Measurements from ENCODE around the gene PDIA4. TPM values are rescaled to one million over a fixed set of nuclear protein-coding genes. Genes with fewer than 3 reads are reported as not detected.

Gene PDIA4
- total RNA-seq, 1 experiment from 2014 or later, result 281 TPM

- ChIA-PET CTCF (interaction anchor here (0.6 to 1.8 kb wide), 2 partner anchors 24 to 172 kb away, joined by 5 to 7 read pairs; no protein-coding TSS in a partner anchor), POLR2A (no interaction called here)
- no peak for DNase-seq (ENCODE audit: low read depth, low spot score)
- Histone ChIP-seq H3K4me1 (ENCODE audit: control insufficient read depth, insufficient read depth, low read length) (peaks cover 10% of the 10 kb centered on the region), H3K27ac (ENCODE audit: low read length) (peak overlapping the region; percentile 87), H3K4me3 (ENCODE audit: low read depth in 2 of 2, low read length in 2 of 2) (peak overlapping the region; percentile 73 to 75), H3K36me3 (ENCODE audit: control insufficient read depth, insufficient read depth, low read length) (no peaks in the 10 kb centered on the region), H3K27me3 (ENCODE audit: control insufficient read depth, insufficient read depth, low read length) (no peaks in the 10 kb centered on the region), H3K9me3 (ENCODE audit: control insufficient read depth, insufficient read depth, low read depth, low read length) (no peaks in the 10 kb centered on the region)
- TF ChIP-seq TCF7L2 (IDR thresholded peaks at IDR 0.05; ENCODE audit: low read depth, low read length) (no peak), CTCF (IDR thresholded peaks at IDR 0.05) (no peak), SIN3A (IDR thresholded peaks at IDR 0.05; ENCODE audit: borderline replicate concordance, insufficient read depth, low read depth, low read length) (no peak), POLR2AphosphoS5 (IDR thresholded peaks at IDR 0.05; ENCODE audit: low read depth, low read length) (no peak), REST (IDR thresholded peaks at IDR 0.05; ENCODE audit: insufficient read depth in 1 of 2, low read depth in 2 of 2, low read length in 1 of 2) (no peak)
- in situ Hi-C loops (cut with HindIII; ENCODE audit: low pct_unique_long_range_greater_than_20kb, low sequenced_read_pairs), result no loop called here
- intact Hi-C loops (cut with micrococcal nuclease; ENCODE audit: unreplicated experiment), result loop anchor here (5.0 kb wide), 1 partner anchor 697 kb away; no protein-coding TSS in a partner anchor
- ATAC-seq, result no peak
- BruUV-seq (replicated peaks), result no TSS peak
These were observed 63.6 kb downstream of the PDIA4 start for GRCh38 chr7:148964483-148965267.

DNA sequence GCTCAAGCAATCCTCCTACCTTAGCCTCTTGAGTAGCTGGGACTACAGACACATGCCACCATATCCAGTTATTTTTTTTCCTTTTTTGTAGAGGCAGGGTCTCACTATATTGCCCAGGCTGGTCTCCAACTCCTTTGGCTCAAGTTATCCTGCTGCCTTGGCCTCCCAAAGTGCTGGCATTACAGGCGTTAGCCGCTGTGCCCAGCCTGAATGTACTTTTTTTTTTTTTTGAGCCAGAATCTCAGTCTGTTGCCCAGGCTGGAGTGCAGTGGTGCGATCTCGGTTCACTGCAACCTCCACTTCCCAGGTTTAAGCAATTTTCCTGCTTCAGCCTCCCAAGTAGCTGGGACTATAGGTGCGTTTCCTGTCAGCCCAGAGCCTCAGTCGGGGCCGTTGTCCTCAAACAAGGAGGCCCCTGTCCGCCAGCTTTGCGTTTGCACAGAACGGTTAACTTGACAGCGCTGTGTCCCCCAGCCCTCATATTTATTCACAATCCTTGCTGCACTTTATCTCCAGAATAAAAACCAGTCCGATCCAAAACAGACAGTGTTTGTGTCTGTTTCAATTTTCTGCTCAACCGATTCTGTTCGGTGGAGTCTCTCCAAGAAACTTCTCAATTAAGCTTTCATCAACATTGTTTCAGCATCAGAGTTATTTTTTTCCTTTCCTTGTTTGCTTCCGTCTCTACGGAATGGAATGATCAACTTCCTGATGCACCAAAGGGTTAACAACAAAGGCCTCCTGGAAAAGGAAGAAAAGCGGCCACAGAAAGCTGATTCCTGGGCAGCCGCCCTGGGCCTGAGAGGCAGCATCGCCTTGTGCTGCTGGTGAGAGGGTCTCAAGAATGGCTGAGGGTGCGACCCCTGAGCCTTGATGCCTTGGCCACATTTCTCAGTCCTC, 64.5 kb downstream of the PDIA4 start:
- Histone ChIP-seq H3K27me3 (ENCODE audit: control insufficient read depth, insufficient read depth, low read length) (no peaks in the 10 kb centered on the region), H3K4me1 (ENCODE audit: control insufficient read depth, insufficient read depth, low read length) (peaks cover 10% of the 10 kb centered on the region), H3K4me3 (ENCODE audit: low read depth in 2 of 2, low read length in 2 of 2) (peak overlapping the region; percentile 73 to 75), H3K9me3 (ENCODE audit: control insufficient read depth, insufficient read depth, low read depth, low read length) (no peaks in the 10 kb centered on the region), H3K27ac (ENCODE audit: low read length) (peak overlapping the region; percentile 87), H3K36me3 (ENCODE audit: control insufficient read depth, insufficient read depth, low read length) (no peaks in the 10 kb centered on the region)
- TF ChIP-seq TCF7L2 (IDR thresholded peaks at IDR 0.05; ENCODE audit: low read depth, low read length) (no peak), POLR2AphosphoS5 (IDR thresholded peaks at IDR 0.05; ENCODE audit: low read depth, low read length) (no peak), SIN3A (IDR thresholded peaks at IDR 0.05; ENCODE audit: borderline replicate concordance, insufficient read depth, low read depth, low read length) (no peak), CTCF (IDR thresholded peaks at IDR 0.05) (no peak), REST (IDR thresholded peaks at IDR 0.05; ENCODE audit: insufficient read depth in 1 of 2, low read depth in 2 of 2, low read length in 1 of 2) (no peak)
- no TSS peak for BruUV-seq (replicated peaks)
- in situ Hi-C loops (cut with HindIII; ENCODE audit: low pct_unique_long_range_greater_than_20kb, low sequenced_read_pairs), result no loop called here
- DNase-seq (ENCODE audit: low read depth, low spot score), result no peak
- CTCF ChIA-PET, result interaction anchor here (0.7 to 1.8 kb wide), 11 partner anchors 16 to 738 kb away, joined by 3 to 6 read pairs (median 4); no protein-coding TSS in a partner anchor
- POLR2A ChIA-PET, result interaction anchor here (0.7 kb wide), 2 partner anchors 176 to 182 kb away, joined by 6 to 7 read pairs; no protein-coding TSS in a partner anchor
- ATAC-seq, result peak; percentile 60
- intact Hi-C loops (cut with micrococcal nuclease; ENCODE audit: unreplicated experiment), result loop anchor here (2.0 to 5.0 kb wide), 2 partner anchors 459 to 697 kb away; no protein-coding TSS in a partner anchor
